GM21786 (cell line): ENCODE measurements around the gene GOSR1.
A peak's percentile ranks its signal among the peaks of the same experiment; 100 is the strongest.
"Not testable (repeated sequence)": the region's sequence is repeated elsewhere in the genome, so short reads cannot be mapped to it uniquely, and the experiment has no call there.

Experiments used
- ATAC-seq: cut with Tn5 transposase; IDR thresholded peaks from one replicate; pipeline ENCODE4 v1.9.1; 2021; ENCODE audit not compliant: unreplicated experiment

Gene GOSR1

DNA sequence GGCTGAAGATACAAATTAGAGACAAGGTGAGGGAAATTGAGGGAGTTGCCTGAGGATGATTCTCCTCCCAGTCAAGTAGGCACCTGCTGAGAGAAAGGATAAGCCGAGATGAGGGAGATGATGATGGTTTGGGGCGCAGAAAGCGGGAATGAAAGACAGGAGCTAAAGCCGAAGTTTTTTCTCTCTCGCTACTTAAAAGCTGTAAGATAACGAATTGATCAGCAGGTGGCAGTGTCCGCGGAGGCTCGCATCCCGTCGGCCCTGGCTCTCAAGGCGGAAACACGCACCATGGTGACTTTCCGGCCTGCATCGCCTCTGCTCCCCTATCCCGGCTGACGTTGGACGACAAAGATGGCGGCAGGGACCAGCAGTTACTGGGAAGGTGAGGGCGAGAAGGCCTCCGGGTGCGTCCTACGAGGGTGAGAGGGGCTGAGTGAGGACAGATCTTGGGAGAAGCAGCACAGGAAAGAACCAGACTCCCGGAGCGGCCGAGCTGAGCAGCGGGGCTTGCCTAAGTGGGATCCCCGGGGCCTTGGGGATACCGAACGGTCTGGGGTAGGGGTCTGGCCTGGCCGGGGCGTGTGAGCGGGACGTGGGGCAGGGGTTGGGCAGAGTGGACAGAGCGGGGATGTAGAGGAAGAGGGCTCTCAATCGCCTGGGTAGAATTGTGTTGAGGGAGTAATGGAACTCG, at the start of gene GOSR1:
GOSR1 (plus strand) TSS at position 326 of the 691 bp plus-strand sequence; CDS start at position 352, 26 bp downstream.
- peak; percentile 91 for ATAC-seq

DNA sequence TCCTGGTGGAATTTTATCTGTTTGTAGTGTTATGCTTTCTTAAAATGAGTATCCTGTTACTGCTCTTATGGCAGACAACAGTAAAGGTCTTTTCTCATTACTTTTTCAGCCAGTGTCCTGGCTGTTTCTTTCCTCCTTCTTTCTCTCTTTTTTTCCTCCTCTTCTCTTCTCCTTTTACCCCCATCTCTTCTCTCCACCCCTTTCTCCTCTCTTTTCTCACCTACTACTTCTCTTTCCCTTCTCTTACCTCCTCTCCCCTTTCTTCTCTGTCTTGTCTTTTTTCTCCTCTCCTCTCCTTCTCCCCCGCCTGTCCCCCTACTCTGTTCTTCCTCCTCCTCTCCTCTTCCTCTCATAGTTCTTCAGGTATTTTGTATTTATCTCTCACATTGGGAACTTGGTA, 49.6 kb upstream of the GOSR1 start:
- no peak for ATAC-seq

DNA sequence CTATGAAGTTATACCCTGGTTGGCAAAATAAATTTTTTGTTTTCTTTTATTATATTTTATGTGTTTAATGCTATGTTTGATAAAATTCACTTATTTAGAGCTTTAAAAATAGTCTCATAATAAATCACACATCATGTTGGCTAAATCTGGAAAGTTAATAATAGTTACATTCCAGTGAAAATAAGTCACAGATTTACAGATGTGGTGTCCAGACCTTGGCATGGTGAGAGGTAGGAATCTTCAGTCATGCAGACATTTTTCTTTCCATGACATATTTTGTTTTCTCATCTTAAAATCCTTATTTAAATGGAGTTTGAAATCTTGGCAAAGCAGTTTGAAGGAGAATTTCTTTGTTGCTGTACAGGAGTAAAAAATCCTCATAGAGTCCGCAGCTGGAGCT, 48.1 kb upstream of the GOSR1 start:
- ATAC-seq: no peak

DNA sequence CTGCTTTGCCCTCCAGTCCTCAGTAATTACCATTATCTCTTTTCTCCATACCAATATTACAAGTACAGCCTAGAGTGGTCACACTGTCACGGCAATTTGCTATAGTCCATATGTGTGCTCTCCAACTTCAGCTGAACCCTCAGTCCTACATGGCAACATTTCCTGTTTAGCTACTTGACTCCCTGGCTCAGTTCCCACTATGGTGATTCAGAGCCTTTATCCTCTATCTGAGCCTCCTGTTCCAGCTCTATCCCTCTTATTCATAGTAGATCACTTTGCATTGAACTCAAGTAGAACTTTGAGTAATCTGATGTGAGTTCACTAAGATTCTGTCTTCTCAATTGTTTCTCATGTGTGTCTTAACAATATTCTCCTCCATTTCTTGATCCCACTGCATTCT, 43.7 kb upstream of the GOSR1 start:
- no peak for ATAC-seq

DNA sequence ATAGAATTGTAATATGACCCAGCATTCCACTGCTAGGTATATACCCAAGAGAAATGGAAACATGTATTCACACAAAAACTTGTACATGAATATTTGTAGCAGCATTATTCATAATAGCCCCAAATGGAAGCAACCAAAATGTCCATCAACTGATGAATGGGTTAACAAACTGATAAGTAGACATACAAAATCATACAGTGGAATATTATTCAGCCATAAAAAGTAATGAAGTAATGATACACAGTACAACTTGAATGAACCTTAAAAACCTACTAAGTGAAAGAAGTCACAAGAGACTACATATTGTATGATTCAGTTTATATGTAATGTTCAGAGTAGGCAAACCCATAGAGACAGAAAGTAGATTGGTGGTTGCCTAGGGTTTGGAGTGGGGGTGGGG, 40.5 kb upstream of the GOSR1 start:
- ATAC-seq: no peak

DNA sequence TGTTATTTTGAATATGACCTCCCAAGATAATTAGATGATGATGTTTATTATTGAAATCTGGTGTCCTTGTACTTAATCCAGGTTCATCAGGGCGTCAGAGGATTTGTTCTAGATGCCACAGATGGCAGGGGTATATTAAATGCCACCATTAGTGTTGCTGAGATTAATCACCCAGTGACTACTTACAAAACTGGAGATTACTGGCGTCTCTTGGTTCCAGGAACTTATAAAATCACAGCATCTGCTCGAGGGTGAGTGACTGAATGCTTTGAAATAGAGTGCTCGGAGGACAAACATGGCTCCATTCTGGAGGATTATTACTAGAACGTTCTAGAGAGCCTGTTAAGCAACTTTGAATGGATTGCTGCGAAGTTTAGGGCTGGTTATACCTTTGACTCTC, 33.5 kb upstream of the GOSR1 start:
- ATAC-seq: no peak

DNA sequence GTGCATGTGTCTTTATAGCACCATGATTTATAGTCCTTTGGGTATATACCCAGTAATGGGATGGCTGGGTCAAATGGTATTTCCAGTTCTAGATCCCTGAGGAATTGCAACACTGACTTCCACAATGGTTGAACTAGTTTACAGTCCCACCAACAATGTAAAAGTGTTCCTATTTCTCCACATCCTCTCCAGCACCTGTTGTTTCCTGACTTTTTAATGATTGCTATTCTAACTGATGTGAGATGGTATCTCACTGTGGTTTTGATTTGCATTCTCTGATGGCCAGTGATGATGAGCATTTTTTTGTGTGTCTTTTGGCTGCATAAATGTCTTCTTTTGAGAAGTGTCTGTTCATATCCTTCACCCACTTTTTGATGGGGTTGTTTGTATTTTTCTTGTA, 30.6 kb upstream of the GOSR1 start:
- not testable (repeated sequence) for ATAC-seq

DNA sequence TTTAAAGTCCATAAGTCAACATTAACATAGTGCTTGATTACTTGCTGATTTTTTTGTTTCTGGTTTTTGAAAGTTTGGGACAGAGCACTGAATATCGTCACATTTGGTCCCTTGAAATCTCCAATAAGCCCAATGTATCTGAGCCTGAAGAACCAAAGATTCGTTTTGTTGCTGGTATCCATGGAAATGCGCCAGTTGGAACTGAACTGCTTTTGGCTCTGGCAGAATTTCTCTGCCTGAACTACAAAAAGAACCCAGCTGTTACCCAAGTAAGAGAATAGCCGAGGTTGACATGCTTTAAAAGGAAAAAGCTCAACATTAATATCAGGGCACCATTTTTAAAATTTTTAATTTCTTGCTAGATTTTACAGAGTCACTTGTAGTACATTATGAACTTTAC, 27.7 kb upstream of the GOSR1 start:
- ATAC-seq: no peak

DNA sequence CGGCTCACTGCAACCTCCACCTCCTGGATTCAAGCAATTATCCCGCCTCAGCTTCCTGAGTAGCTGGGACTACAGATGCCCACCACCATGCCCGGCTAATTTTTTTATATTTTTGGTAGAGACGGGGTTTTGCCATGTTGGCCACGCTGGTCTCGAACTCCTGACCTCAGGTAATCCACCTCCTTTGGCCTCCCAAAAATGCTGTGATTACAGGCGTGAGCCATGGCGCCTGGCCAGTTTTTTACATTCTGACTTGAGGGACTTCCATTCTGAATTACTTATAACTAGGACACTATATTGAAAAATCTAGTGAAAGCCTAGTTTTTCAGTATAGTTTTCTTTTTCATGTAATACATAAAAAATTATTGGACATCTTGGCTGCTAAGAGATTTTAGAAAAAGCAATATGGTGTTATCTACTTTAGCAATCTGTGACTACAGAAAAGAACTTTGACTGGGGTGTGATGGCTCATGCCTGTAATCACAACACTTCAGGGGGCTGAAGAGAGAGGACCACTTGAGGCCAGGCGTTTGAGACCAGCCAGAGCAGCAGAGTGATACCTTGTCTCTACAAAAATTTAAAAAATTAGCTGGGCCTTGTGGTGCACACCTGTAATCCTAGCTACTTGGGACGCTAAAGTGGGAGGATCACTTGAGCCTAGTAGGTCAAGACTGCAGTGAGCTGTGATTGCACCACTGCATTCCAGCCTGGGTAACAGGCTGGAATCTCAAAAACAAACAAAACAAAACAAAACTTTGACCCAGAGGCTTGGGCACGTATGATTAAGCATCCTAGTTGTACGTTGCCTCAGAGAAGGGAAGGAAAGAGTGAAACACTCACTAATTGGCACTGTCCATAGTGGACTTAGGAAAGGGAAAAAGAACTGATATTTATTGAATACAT, 26.8 kb upstream of the GOSR1 start:
- ATAC-seq: no peak

DNA sequence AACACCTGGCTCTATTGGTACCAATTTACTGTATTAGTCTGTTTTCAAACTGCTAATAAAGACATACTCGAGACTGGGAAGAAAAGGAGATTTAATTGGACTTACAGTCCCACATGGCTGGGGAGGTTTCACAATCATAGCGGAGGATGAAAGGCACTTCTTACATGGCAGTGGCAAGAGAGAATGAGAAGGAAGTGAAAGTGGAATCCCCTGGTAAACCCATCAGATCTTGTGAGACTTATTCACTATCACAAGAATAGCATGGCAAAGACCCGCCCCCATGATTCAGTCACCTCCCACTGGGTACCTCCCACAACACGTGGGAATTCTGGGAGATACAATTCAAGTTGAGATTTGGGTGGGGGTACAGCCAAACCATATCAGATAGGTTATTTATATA, 22.6 kb upstream of the GOSR1 start:
- no peak for ATAC-seq

DNA sequence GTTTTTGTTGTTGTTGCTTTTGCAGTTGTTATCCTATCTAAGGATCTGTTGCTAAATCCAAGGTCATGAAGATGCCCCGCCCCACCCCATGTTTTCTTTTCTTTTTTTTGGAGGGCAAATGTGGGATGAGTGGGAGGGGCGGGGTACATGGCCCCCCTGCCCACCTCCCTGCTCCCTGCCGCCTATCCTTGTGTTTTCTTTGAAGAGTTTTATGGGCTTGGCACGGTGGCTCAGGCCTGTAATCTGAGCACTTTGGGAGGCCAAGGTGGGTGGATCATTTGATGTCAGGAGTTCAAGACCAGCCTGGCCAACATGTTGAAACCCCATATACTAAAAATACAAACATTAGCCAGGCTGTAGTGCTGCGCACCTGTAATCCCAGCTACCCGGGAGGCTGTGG, 18.8 kb upstream of the GOSR1 start:
- ATAC-seq: no peak

DNA sequence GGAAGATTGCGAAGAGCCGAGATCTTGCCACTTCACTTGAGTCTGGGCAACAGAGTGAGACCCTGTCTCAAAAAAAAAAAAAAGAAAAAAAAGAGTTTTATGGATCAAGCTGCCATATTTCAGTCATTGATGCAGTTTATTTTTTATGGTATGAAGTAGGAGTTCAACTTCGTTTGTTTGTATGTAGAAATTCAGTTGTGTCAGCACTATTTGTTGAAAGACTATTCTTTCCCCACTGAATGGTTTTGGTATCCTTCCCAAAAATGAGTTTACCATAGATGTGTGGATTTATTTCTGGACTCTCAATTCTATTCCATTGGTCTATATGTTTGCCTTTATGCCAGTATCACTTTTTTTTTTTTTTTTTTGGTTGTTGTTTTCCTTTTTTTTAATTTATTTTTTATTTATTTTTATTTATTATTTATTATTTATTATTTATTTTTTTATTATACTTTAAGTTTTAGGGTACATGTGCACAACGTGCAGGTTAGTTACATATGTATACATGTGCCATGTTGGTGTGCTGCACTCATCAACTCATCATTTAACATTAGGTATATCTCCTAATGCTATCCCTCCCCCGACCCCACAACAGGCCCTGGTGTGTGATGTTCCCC, 18.3 kb upstream of the GOSR1 start:
- ATAC-seq: not testable (repeated sequence)

DNA sequence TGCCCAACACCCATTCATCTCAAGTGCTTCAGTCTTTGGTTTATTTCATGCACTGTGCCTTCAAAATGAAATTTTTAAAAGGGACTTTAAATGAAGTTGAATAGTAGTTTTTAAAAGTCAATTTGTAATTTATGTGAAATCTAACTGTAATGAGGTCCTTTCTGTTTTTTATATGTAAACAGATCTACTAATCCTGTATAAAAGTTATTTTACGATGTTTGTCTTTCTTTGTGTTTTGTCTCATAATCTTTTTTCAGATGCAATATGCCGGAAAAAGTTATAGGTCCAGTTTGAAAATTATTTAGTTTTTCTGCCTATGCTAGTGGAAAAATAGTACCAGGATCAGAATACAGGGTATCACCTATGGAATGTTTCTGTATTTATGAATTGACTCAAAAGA, 8.7 kb upstream of the GOSR1 start:
- ATAC-seq: no peak

DNA sequence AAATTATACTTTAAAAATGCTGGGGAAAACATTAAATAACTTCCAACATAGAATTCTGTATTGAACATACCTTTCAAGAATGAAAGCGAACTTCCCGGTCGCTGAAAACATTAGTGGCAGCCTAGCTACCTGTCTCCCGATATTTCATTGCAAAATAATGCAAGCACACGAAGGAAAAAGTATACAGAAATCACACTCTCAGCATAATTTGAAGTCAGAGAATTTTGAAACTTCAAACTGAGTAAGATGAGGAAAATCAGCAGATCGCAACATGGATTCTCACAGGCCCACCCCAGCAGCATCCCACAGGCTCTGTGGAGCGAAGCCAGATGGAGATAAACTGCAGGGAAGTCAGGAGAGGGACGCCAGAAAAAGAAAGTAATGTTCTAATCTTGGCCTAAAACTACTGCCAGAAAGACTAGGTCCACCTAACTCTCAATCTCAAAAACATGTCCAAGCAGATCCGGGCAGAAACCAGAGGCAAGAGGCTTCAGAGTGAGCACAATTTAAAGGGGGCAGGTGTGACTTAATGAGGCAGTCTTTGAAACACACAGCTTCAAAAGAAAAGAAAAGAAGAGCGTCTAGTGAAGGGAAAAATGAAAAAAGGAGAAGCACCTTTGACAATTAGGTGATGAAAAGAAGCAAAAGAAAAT, 4.8 kb upstream of the GOSR1 start:
- ATAC-seq: no peak

DNA sequence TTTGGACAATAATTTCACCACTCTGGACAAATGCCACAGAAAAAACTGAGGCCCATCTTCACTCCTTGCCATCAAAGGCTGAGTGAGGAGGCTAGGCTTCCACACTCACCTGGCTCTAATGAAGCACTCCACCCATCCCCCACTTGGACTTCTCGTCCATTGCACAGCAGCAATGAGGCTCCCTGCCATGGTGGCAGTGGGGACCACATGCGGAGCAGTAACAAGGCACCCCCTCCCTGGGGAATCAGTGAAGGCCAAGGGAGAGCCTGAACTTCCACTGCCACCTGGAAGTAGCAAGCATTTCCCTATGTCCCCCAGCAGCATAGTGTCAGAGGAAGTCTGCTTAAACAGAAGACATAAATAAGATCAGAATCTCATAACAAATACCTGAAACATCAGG, 2.0 kb upstream of the GOSR1 start:
- ATAC-seq: no peak

DNA sequence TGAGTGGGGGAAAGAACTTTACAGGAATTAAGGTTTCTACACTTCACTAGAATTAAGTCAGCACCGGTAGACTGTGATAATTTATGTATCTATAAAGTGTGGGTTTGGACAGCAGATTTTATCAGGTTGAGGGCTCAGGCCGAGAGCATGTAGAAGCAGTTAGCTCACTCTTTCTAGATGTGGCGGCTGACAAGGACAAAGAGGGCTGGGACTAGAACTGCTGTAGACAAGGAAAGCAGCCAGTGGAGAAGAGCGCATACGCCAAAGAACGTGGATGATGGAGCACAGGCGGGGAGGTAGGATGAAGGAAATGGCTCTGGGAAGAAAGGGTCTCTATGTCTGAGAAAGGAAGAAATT, 504 bp upstream of the GOSR1 start:
- ATAC-seq: peak; percentile 10

DNA sequence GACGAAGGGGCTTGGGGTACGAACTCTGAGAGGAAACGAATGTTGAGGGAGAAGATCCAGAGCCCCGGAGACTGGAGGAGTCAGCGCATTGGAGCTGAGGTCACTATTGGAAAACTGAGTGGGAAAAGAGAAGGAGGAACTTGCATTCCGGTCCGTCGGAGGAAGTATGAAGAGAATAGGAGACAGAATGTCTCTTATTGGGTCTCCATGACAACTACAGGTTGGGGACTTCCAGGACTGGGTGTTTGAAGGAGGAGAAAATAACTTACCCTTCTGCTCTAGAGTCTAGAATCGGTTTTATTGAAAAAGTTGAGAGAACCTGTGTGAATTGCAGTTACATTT, 537 bp downstream of the GOSR1 start:
- ATAC-seq: no peak

DNA sequence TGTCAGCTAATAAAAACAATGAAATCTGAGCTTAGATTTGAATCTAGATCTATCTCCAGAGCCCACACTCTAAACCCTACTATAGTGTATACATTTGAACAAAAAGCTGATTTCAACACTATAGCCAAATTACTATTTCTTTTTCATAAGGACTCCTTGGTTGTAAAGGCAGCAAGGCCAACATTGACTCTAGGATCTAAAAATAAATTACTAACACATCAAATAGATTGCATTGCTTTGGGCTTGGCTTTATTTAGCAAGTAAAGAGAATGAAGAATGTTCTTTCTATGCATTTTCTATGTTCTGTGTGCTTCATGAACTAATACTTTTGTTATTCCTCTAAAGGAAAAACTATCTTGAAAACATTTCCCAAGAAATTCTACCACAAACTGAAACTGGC, 5.3 kb downstream of the GOSR1 start:
- no peak for ATAC-seq

DNA sequence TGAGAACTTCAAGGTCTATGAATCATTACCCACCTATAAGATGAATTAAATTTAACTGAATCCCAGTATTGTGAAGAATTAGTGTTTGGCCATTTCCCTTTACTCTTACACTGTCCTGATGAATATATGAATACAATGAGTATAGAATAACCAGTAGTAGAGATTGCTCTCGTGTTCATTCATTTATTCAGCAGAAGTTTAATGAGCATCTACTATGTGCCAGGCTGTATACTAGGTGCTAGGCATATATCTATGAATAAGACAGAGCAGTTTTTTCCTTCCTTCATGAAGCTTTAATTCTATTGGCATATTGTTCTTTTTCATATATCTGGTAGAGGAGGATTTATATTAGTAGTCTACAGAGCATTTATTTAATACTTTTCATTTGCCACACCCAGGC, 6.0 kb downstream of the GOSR1 start:
- no peak for ATAC-seq

DNA sequence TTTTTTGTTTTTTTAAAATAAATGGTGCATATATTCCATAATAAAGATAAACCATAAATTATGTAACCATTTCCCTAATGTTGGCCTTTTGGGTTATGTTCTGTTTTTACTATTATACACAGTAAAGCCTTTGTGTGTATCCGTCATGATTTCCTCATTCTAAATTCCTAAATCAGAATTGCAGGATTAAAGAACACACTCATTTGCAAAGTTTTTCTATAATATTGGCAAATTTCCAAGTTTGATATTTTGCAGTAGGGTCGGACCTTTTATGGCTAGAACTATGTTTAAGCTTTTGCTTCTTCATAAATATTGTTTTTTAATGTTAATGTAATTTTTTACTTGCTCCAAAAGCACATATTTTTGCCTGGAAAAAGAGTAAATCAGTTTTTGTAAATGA, 16.6 kb downstream of the GOSR1 start:
- no peak for ATAC-seq

DNA sequence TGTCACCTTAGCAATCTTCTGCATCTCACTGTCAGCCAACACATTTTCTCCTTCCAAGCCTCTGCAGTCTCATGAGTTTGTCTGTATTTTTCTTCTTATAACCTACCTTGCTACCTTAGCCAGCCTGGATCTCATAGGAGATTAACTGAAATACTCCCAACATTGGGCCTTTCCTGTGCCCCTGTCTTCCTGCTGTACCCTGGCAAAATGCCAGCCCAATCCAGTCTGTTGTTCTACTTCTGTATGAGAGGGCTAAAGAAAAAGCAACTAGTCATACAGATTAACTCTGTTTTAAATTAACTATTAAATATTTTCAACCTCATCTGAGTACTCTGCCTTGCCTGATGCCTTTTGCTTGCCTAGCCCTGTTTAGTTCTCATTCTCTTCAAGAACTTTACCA, 18.4 kb downstream of the GOSR1 start:
- ATAC-seq: no peak

DNA sequence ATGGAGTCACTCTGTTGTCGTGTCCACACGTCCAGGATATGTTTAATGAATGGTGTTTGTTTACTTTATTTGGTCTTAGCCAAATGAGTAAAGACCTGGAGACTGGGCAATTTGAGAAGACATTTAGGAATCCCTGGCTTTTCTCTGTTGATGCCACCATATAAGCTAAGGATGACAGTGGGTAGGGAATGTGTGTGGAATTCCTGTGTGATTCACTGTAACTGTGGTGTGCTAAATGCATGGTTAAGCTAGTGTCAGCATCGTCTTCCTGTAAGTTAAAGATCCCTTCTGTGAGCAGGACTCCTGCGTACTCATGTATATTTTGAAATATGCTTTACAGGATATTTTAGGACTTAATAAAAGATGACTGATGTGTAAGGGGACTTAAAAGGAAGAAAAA, 26.4 kb downstream of the GOSR1 start:
- ATAC-seq: no peak
